HL-60/S4 treated with phorbol 12-myristate 13-acetate at 8.2 ng/mL for 4 days and 3 days (cell line): ENCODE measurements around the gene YPEL4.
"Not testable (repeated sequence)": the region's sequence is repeated elsewhere in the genome, so short reads cannot be mapped to it uniquely, and the experiment has no call there.

Experiments
- in situ Hi-C: fragments of 300-500 bp; cut with MboI; formaldehyde crosslinking; loops from 2 replicates; pipeline ENCODE4 v1.15.0; 2022; ENCODE audit warnings: low sequenced_read_pairs

The YPEL4 gene, protein sequence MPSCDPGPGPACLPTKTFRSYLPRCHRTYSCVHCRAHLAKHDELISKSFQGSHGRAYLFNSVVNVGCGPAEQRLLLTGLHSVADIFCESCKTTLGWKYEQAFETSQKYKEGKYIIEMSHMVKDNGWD

DNA sequence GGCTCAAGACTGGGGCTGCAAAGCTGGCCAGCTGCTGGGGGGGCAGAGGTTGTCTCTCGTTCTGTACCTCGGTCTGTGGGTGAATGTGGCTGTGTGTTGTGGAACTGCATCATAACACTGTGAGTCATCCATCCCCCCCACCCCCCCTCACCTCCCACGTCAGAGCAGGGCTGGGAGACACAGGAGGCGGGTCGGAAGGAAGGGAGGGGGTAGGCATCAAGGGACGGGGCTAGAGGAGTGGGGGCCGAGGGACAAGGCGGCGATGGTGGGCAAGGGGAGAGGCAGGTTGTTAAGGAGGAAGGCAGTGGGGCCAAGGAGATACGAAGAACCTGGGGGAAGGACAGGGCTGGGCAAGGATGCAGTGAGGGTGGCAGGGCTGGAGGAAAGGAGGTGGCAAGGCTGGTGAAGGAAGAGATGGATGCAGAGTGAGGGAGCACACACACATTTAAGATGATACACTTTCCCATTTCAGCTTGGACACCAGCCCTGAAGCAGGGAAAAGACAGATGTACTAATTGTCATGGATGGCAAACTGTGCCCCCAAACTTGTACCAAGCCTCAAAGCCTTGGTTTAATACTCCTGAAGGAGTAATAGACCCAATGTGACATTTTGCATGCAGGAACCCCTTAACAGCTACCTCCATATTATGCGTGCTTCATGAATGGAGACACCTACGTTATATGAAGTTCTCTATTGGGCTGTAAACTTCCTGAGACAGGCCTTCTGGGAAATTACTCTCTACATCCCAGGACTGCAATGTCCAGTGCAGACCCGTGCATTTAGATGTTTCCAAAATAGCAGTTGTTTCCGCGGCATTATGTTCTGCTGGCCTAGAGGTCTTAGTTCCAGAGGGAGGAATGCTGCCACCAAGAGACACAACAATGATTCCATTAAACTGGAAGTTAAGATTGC, at the start of gene YPEL4:
YPEL4 (minus strand) TSS at position 87 of the 913 bp plus-strand sequence. CDS start 2,805 bp downstream, outside the sequence.
- in situ Hi-C loops, result loop anchor here (10.0 kb wide), 1 partner anchor 305 kb away; no protein-coding TSS in a partner anchor

DNA sequence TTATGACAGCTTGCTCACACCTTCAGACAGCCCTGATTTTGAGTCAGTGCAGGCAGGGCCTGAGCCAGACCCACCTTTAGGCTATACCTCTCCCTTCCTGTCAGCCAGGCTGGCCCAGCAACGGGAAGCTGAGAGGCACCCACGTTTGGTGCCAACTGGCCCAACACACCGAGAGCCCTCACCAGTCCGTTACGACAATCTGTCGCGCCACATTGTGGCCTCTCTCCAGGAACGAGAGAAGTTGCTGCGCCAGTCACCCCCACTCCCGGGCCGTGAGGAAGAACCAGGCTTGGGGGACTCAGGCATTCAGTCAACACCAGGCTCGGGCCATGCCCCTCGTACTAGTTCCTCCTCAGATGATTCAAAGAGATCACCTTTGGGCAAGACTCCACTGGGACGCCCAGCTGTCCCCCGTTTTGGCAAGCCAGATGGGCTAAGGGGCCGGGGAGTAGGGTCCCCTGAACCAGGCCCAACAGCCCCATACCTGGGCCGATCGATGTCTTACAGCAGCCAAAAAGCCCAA, 49.2 kb upstream of the YPEL4 start:
- in situ Hi-C loops, result loop anchor here (10.0 kb wide), 1 partner anchor 106 kb away; no protein-coding TSS in a partner anchor

DNA sequence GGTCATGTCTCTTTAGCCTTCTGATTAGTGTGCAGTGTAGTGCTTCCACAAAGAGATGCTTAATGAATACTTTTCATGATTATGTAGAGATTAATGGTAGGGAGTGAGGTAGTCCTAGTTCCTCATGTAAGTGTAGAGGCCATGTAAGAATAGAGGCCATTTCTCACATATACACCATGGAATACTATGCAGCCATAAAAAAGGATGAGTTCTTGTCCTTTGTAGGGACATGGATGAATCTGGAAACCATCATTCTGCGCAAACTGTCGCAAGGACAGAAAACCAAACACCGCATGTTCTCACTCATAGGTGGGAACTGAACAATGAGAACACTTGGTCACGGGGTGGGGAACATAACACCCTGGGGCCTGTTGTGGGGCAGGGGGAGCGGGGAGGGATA, 40.8 kb upstream of the YPEL4 start:
- in situ Hi-C loops, result loop anchor here (10.0 kb wide), 1 partner anchor 114 kb away; no protein-coding TSS in a partner anchor

DNA sequence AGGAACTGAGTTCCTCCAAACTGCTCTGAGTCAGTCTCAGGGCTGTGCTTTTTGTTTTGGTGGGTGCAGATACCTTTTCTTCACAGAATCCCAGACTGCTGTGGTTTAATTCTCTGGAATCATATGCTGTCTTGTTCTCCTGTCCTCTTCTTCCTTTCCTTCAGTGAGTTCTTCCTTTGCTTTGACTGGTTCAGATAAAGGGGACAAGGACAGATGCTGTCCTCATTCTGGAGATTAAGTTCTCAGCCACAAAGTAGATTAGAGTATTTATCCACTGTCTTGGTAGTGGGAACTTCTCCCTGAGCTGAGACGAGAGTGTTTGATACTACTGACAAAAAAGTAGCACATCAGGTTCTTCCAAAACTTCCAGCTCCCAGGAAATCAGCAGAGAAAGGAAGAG, 31.5 kb upstream of the YPEL4 start:
- in situ Hi-C loops, result no loop called here

DNA sequence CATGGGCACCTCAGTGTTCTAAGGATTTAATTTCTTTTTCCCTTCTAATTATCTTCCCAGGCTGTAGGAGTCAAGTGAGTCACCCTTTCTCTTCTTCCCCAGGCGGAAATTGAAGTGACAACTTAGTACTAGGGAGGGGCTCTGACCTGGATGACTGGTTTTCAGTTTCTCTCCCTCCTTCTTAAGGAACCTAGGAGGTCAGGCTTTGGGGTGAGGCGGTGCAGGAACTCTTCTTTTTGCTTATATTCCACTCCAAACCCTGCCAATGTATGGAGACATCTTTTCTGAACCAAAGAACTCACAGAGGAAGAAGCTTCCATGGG, 30.8 kb upstream of the YPEL4 start:
- in situ Hi-C loops, result no loop called here

DNA sequence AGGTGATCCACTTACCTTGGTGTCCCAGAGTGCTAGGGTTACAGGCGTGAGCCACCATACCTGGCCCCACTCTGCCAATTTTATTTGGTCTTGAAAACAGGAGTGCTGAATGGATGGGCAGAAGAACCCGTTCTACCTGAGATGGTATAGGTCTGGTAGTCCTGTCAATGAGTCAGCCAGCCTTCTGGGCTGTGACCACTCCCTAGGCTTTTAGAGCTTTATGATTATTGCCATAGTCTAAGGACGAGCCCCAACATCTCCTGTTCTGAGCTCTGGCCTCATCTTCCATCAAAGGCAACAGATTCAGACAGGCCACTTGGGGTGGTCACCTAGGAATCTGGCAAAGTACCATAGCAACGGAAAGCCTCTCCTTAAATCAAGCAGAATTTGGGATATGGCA, 29.7 kb upstream of the YPEL4 start:
- in situ Hi-C loops, result no loop called here

DNA sequence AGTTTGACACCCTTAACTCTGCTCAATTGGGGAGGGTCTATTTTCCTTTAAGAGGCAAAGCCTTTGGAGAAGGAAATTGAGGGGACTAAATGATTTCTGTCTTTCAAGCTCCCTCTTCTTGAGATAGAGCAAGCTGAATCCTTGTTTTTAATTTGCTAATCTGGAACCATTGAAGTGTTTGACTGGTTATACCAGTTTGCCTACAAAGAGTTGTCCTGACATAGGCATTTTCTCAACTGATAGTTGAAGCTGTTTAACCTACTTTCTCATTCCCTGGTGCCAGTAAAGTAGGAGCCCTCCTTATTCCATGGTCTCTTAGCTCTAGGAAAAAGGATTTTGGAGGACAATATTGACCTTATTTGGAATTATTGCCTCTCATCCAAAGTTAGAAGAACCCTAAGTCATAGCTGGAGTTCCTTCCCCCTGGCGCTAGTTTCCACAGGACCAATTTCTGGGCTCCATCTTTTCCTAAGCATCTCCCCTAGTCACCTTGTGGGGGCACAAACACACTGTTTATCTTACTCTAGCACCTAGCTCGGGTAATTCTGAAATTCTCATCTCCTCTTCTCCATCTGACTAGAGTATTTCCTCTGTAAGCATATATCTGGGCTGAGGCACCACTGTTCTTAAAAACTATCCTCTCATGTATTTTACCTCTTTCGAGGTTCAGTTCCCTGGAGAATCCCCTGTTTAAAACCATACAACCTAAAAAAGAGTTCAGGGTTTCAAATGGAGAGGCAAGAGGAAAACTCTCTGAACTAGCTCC, 25.6 kb upstream of the YPEL4 start:
- in situ Hi-C loops, result no loop called here

DNA sequence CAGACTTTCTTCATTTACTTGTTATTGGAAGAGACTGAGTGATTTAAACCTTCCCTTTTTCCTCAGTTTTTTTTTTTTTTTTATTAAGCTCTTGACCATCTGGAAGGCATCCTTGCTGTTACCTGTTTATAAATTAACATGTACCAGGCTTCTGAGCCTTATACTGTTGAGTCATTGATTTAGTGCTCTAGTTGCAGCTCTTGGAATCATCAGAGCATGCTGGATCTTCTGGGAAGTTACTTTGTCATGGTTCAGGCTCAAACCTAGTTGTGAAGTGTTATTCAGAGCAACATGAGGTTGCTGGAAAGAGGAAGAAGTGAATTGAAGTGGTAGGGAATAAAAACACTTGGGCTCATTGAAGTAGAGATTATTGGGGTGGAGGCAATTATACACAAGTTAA, 24.5 kb upstream of the YPEL4 start:
- in situ Hi-C loops, result no loop called here

DNA sequence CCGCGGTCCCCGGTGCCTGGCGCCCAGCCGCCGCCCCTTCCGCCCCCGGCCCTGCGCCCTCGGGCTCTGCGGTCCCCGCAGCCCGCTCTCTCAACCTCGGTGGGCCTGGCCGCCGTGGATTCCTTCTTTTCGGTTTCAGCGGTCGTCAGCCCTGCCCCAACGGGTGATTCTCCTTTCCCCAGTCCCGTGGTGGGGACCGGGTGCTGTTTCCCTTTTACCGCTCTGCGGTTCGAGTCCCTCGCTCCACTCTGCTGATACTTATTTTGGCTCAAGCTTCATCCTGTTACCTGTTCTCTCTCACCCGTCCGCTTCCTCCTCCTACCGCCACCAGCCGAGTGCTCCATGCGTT, 18.7 kb upstream of the YPEL4 start:
- in situ Hi-C loops, result no loop called here

DNA sequence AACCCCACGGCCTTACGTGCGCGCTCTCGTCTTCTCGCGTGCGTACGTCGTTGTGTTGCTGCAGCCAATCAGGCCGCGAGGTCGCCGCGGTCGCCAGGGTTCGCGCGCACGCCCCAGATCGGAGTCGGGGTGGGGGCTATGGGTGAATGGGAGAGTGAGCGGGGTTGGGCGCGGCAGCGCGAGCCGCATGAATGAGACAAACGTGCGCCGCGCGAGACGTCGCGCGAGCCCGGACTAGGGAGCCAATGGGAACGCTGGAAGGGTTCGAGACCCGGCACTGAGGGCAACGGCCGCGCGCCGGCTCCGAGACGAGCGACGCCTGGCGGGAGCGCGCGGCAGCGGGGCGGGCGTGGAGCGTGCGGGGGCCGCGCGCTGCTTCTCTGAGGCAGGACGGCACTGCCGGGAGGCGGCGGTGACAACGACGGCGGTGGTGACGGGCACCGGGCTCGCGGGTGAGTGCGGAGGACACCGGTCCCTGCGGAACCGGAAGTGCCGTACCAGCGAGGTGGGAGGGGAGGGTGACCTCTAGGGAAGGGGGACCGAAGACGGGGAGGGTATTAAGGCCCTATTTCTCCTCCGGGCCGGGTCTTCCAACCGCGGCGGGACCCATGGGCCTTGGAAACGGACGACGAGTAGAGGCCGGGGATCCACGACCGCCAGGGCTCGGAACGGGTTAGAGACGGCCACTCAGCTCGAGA, 18.2 kb upstream of the YPEL4 start, which contains the start of gene ZDHHC5:
ZDHHC5 (plus strand) TSS at position 379 of the 698 bp plus-strand sequence. CDS start 4,977 bp downstream, outside the sequence.
- in situ Hi-C loops, result no loop called here

DNA sequence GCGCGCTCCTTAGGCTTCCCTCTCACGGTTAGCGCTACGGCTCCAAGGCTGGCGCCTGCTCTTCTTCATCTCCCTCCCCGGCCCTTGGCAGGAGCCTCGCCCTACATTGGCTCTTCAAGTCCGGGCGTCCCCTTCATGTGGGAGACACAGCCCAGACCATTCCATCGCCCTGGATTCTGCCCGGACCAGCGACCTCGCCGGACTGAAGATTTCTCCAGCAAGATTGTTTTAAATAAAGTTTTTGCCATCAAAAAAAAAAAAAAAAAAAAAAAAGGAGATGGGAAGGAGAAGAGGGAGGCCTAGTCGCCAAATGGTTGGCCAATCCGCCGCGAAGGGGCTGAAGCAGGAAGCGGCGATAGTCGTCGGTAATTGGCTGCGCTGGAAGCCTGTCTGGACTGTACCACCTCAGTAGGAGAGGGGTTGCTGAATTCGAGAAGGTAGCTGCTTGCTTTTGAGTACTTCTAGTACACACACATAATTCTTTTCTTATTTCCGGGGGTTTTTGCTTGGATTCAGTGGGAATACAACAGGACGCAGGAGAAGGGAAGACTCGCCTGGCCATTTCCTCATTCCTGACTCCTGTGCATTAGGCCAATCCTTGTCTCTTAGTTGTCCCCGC, 17.5 kb upstream of the YPEL4 start:
- in situ Hi-C loops, result no loop called here

DNA sequence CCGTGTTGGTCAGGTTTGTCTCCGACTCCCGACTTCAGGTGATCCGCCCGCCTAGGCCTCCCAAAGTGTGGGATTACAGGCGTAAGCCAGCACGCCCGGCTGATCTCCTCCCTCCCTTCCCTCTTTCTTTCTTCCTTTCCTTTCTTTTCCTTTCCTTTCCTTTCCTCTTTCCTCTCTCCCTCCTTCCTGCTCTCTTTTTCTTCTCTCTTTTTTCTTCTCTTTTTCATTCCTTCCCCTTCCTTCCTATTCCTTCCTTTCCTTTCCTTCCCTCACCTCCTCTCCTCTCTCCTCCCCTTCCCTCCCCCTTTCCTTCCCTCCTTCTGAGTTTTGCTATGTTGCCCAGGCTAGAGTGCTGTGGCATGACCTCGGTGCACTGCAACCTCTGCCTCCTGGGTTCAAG, 14.3 kb upstream of the YPEL4 start:
- in situ Hi-C loops, result no loop called here

DNA sequence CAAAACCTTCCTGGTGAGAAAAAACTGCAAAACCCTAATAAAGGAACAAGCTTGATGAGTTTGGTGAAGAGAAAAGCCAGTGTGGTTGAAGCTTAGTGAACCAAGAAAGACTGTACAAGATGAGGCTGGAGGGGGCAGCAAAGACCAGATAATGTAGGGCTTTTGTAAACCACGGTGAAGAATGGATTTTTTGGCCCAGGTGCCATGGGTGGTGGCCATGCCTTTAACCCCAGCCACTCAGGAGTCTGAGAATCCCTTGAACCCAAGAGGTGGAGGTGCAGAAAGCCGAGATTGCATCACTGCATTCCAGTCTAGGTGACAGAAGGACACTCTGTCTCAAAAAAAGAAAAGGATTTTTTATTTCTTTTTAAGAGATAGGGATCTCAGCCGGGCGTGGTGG, 13.2 kb upstream of the YPEL4 start:
- in situ Hi-C loops, result no loop called here

DNA sequence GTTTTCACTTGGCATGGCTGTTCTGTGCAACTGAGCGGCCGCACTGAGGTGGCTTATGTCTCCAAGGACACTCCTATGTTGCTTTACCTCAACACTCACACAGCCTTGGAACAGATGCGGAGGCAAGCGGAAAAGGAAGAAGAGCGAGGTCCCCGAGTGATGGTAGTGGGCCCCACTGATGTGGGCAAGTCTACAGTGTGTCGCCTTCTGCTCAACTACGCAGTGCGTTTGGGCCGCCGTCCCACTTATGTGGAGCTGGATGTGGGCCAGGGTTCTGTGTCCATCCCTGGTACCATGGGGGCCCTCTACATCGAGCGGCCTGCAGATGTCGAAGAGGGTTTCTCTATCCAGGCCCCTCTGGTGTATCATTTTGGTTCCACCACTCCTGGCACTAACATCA, 10.0 kb upstream of the YPEL4 start:
- in situ Hi-C loops, result no loop called here

DNA sequence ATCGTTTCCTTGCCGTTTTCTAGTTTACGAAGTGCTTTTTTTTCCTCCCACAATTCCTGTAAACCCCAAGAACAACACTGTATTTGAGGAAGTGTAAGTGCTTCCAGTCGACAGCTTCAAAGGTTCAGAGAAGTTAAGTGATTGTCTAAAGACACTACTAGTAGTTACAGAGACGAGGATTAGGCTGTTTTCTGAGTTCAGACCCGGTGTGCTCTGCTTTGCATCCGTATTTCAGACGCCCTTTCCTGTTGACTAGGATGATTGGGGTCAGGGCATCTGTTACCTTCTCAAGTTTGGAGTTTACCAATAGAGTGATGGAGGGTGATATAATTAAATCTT, 8.3 kb upstream of the YPEL4 start:
- in situ Hi-C loops, result no loop called here

DNA sequence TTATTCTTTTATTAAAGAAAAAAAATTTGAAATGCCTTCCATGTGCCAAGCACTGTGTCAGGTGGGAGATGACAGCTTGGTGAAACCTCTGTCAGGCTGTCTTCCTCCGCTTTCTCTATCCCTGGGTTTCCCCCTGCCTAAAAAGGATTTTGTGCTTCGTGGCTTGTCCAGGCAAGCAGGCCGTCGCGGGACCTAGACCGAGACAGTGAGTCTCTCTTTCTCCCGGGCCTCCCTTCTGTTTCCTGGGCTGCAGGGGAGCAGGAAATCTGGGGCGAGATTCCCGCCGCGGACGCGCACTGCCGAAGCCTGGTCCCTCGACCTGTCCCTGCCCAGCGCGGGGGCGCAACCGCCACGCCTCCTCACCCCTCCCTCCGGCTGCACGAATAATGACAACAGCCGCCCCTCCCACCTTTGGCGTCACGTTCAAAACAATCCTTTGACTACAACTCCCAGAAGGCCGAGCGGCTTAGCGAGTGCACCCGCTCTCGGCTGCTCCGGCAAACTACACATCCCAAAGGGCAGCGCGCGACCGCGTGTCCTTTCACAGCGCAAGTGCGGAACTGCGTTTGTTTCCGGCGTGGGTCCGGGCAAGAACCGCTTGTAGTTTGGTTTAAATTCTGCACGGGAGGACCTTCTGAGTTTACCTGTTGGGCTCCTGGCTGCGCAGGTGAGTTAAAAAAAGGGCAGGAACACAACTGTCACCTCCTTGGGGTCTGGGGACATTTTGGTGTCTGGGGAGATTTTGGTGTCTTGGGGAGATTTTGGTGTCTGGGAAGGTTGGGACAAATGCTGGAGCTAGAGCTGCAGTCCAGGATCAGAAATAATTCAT, 7.7 kb upstream of the YPEL4 start, which contains the start of gene CLP1:
CLP1 (plus strand) TSS at position 569 of the 829 bp plus-strand sequence. CDS start 1,715 bp downstream, outside the sequence.
- in situ Hi-C loops, result no loop called here

DNA sequence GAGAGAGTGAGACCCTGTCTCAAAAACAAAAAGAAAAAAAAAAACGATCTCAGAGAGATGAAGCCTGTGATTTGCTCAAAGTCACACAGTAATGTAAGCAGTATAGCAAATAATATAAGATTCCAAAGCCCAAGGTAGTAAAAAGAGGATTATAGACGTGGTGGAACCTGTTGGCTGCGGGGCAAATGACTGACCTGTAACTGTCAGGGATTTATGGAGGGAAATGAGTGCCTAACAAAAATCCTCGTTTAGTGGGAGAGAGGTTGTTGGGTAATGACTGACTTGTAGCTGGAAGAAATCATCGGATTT, 7.1 kb upstream of the YPEL4 start:
- in situ Hi-C loops, result no loop called here

DNA sequence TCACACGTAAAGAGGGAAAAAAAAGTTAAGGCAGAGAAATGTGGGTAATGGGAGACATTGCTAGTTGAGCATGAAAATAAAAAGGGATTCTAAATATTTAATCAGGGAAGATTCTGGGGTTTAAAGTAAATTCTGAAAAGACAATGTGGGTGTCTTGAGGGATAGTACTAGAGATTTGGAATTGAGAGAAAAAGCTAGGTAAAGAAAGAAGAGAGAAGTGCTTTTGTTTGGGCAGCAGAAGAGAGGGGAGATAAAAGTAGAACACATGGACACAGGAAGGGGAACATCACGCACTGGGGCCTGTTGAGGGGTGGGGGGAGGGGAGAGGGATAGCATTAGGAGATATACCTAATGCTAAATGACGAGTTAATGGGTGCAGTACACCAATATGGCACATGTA, 3.5 kb upstream of the YPEL4 start:
- in situ Hi-C loops, result no loop called here

DNA sequence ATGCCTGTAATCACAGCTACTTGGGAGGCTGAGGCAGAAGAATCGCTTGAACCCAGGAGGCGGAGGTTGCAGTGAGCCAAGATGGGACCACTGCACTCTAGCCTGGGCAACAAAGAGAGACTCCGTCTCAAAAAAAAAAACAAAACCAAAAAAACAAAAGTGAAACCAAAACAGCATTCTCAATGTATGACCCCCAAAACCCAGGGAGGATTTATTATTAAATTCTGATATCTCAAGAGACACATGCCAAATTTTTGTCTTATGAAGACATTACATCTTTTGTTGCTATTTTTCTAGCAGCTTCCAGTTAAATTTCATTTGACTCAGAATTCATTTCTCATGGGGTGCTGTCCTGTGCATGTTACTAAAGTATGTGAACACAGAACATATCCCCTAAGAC, 3.0 kb upstream of the YPEL4 start:
- in situ Hi-C loops, result no loop called here

DNA sequence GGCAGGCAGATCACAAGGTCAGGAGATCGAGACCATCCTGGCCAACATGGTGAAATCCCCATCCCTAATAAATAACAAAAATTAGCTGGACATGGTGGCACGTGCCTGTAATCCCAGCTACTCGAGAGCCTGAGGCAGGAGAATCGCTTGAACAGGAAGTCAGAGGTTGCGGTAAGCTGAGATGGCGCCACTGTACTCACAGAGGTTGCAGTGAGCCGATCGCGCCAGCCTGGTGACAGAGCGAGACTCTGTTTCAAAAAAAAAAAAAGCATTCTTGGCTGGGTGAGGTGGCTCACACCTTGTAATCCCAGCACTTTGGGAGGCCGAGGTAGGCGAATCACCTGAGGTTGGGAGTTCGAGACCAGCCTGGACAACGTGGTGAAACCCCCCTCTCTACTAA, 2.5 kb upstream of the YPEL4 start:
- in situ Hi-C loops, result not testable (repeated sequence)
